Mesendoderm (in vitro differentiated cells): ENCODE measurements around the gene OAS1.

Source experiments
- DNase-seq: peaks from one replicate; pipeline ENCODE4 v3.0.0; 2013
- H2AK5ac ChIP-seq: 2 replicates; pipeline ENCODE4 v1.6.1; 2013; ENCODE audit warnings: low read length, inconsistent platforms
- H2BK120ac ChIP-seq: 2 replicates; pipeline ENCODE4 v1.6.1; 2013; ENCODE audit warnings: low read depth, mild to moderate bottlenecking, low read length, moderate library complexity, mixed read lengths
- H2BK15ac ChIP-seq: replicated peaks from 2 replicates; pipeline ENCODE4 v1.6.1; 2013; ENCODE audit warnings: low read depth, mild to moderate bottlenecking, moderate library complexity
- H2BK5ac ChIP-seq: 2 replicates; pipeline ENCODE4 v1.6.1; 2013; ENCODE audit warnings: low read length, inconsistent platforms
- H3K18ac ChIP-seq: 2 replicates; pipeline ENCODE4 v1.6.1; 2013; ENCODE audit warnings: mild to moderate bottlenecking, low read length, mixed read lengths
- H3K23ac ChIP-seq: one replicate; pipeline ENCODE4 v1.6.1; 2013; ENCODE audit warnings: low read length
- H3K27ac ChIP-seq: 2 replicates; pipeline ENCODE4 v1.5.1; 2013; ENCODE audit warnings: low read depth, mild to moderate bottlenecking, inconsistent platforms, low read length, moderate library complexity
- H3K27me3 ChIP-seq: 2 replicates; pipeline ENCODE4 v1.6.1; 2013; ENCODE audit warnings: low read length, control low read depth, mild to moderate bottlenecking, inconsistent platforms; ENCODE audit not compliant: insufficient read depth, poor library complexity
- H3K36me3 ChIP-seq: 2 replicates; pipeline ENCODE4 v1.6.1; 2013; ENCODE audit warnings: low read length, inconsistent platforms; ENCODE audit not compliant: control insufficient read depth, insufficient read depth
- H3K4ac ChIP-seq: one replicate; pipeline ENCODE4 v1.6.1; 2013; ENCODE audit warnings: low read depth, mild to moderate bottlenecking, low read length, moderate library complexity
- H3K4me1 ChIP-seq: 2 replicates; pipeline ENCODE4 v1.6.1; 2013; ENCODE audit warnings: low read depth, low read length, inconsistent platforms; ENCODE audit not compliant: control insufficient read depth
- H3K4me2 ChIP-seq: 2 replicates; pipeline ENCODE4 v1.6.1; 2013; ENCODE audit warnings: low read length
- H3K4me3 ChIP-seq: 2 replicates; pipeline ENCODE4 v1.5.1; 2013; ENCODE audit warnings: mild to moderate bottlenecking, low read length
- H3K56ac ChIP-seq: one replicate; pipeline ENCODE4 v1.6.1; 2013; ENCODE audit warnings: low read length
- H3K79me1 ChIP-seq: 2 replicates; pipeline ENCODE4 v1.6.1; 2013; ENCODE audit warnings: low read length, inconsistent platforms
- H3K79me2 ChIP-seq: 2 replicates; pipeline ENCODE4 v1.6.1; 2013; ENCODE audit warnings: mild to moderate bottlenecking, low read length; ENCODE audit not compliant: control insufficient read depth, insufficient read depth
- H3K9ac ChIP-seq: 2 replicates; pipeline ENCODE4 v1.6.1; 2013; ENCODE audit warnings: low read length, inconsistent platforms
- H4K5ac ChIP-seq: one replicate; pipeline ENCODE4 v1.6.1; 2013; ENCODE audit warnings: low read length
- H4K8ac ChIP-seq: one replicate; pipeline ENCODE4 v1.6.1; 2013; ENCODE audit warnings: low read depth, mild to moderate bottlenecking, control low read depth, low read length, moderate library complexity
- WGBS: extraction: QIAGEN DNeasy Blood & Tissue Kit; methylation state at CpG from one replicate; pipeline ENCODE4 v1.1.7; 2013; ENCODE audit warnings: low lambda C conversion rate, missing lambda C conversion rate; ENCODE audit not compliant: insufficient coverage; ENCODE audit errors: extremely low coverage; 5-methylcytosine and 5-hydroxymethylcytosine counted together

The OAS1 gene

GRCh38 chr12:112939761-112940381, 33.1 kb downstream of the OAS1 start:
- Histone ChIP-seq H2BK5ac (no peak overlapping the region), H3K4me1 (no peaks in the 10 kb centered on the region), H4K8ac (no peak overlapping the region), H3K4me3 (no peak overlapping the region), H3K27ac (no peak overlapping the region), H3K79me2 (no peaks in the 10 kb centered on the region), H3K9ac (no peak overlapping the region), H2BK15ac (no peak overlapping the region), H4K5ac (no peak overlapping the region), H3K23ac (no peak overlapping the region), H3K56ac (no peak overlapping the region), H3K4ac (no peak overlapping the region), H3K4me2 (no peak overlapping the region), H2BK120ac (no peak overlapping the region), H3K27me3 (peaks cover 2% of the 10 kb centered on the region), H2AK5ac (no peak overlapping the region), H3K18ac (no peak overlapping the region), H3K79me1 (no peaks in the 10 kb centered on the region), H3K36me3 (no peaks in the 10 kb centered on the region)
- DNase-seq = no peak
- no CpG with 5 or more reads among the region's 7 CpGs for whole genome bisulfite sequencing

- no peak for DNase-seq
Measured at GRCh38 chr12:112941528-112942335, 35.0 kb downstream of the OAS1 start.

GRCh38 chr12:112942572-112942971, 35.8 kb downstream of the OAS1 start:
- H3K18ac ChIP-seq = no peak overlapping the region
- no CpG with 5 or more reads among the region's 1 CpG for WGBS
- no peak overlapping the region for H3K27ac ChIP-seq
- no peak overlapping the region for H3K4ac ChIP-seq
- H2AK5ac ChIP-seq = no peak overlapping the region
- H3K23ac ChIP-seq = no peak overlapping the region
- H4K5ac ChIP-seq = no peak overlapping the region
- H3K79me2 ChIP-seq = no peaks in the 10 kb centered on the region
- H3K9ac ChIP-seq = no peak overlapping the region
- no peak for DNase-seq
- H3K4me1 ChIP-seq = no peaks in the 10 kb centered on the region
- peaks cover 2% of the 10 kb centered on the region for H3K27me3 ChIP-seq
- no peaks in the 10 kb centered on the region for H3K36me3 ChIP-seq
- H2BK5ac ChIP-seq = no peak overlapping the region
- no peak overlapping the region for H2BK120ac ChIP-seq
- H3K79me1 ChIP-seq = no peaks in the 10 kb centered on the region
- no peak overlapping the region for H4K8ac ChIP-seq
- H2BK15ac ChIP-seq = no peak overlapping the region
- no peak overlapping the region for H3K4me3 ChIP-seq
- H3K4me2 ChIP-seq = no peak overlapping the region
- H3K56ac ChIP-seq = no peak overlapping the region

More at GRCh38 chr12:112941528-112942335, 35.0 kb downstream of the OAS1 start:
- no CpG with 5 or more reads among the region's 16 CpGs for WGBS
- Histone ChIP-seq H3K4me2 (no peak overlapping the region), H4K8ac (no peak overlapping the region), H3K79me1 (no peaks in the 10 kb centered on the region), H3K9ac (no peak overlapping the region), H3K79me2 (no peaks in the 10 kb centered on the region), H3K27me3 (peaks cover 2% of the 10 kb centered on the region), H2BK15ac (no peak overlapping the region), H3K23ac (no peak overlapping the region), H4K5ac (no peak overlapping the region), H3K18ac (no peak overlapping the region), H2BK5ac (no peak overlapping the region), H3K4me1 (no peaks in the 10 kb centered on the region), H3K27ac (no peak overlapping the region), H3K4me3 (no peak overlapping the region), H2AK5ac (no peak overlapping the region), H3K56ac (no peak overlapping the region), H3K4ac (no peak overlapping the region), H2BK120ac (no peak overlapping the region), H3K36me3 (no peaks in the 10 kb centered on the region)

- no peaks in the 10 kb centered on the region for H3K79me2 ChIP-seq
- H2AK5ac ChIP-seq = no peak overlapping the region
- no peaks in the 10 kb centered on the region for H3K27me3 ChIP-seq
- no peaks in the 10 kb centered on the region for H3K4me1 ChIP-seq
- no peak overlapping the region for H3K56ac ChIP-seq
- no peak overlapping the region for H2BK15ac ChIP-seq
- H4K5ac ChIP-seq = no peak overlapping the region
- H3K79me1 ChIP-seq = no peaks in the 10 kb centered on the region
- H2BK5ac ChIP-seq = no peak overlapping the region
- H3K4me2 ChIP-seq = no peak overlapping the region
- no peak overlapping the region for H3K9ac ChIP-seq
- DNase-seq = peak; percentile 36
- H3K4me3 ChIP-seq = no peak overlapping the region
- H3K18ac ChIP-seq = no peak overlapping the region
- no peak overlapping the region for H2BK120ac ChIP-seq
- H3K36me3 ChIP-seq = no peaks in the 10 kb centered on the region
- no peak overlapping the region for H3K4ac ChIP-seq
- no CpG with 5 or more reads among the region's 15 CpGs for WGBS
- H3K27ac ChIP-seq = no peak overlapping the region
- no peak overlapping the region for H4K8ac ChIP-seq
- H3K23ac ChIP-seq = no peak overlapping the region
Measured at GRCh38 chr12:112944024-112944690, 37.4 kb downstream of the OAS1 start.

GRCh38 chr12:112945515-112945914, 38.8 kb downstream of the OAS1 start:
- Histone ChIP-seq H3K36me3 (no peaks in the 10 kb centered on the region), H3K23ac (no peak overlapping the region), H2AK5ac (no peak overlapping the region), H3K4ac (no peak overlapping the region), H4K5ac (no peak overlapping the region), H3K56ac (no peak overlapping the region), H3K79me2 (no peaks in the 10 kb centered on the region), H3K4me1 (no peaks in the 10 kb centered on the region), H3K79me1 (no peaks in the 10 kb centered on the region), H2BK5ac (no peak overlapping the region), H3K18ac (no peak overlapping the region), H4K8ac (no peak overlapping the region), H3K9ac (no peak overlapping the region), H3K27ac (no peak overlapping the region), H2BK120ac (no peak overlapping the region), H2BK15ac (no peak overlapping the region), H3K27me3 (no peaks in the 10 kb centered on the region), H3K4me3 (no peak overlapping the region), H3K4me2 (no peak overlapping the region)
- DNase-seq = no peak
- no CpG with 5 or more reads among the region's 4 CpGs for WGBS
